SK-N-SH (cell line): ENCODE results near the gene RNF157. TPM values are rescaled to one million over a fixed set of nuclear protein-coding genes. Genes with fewer than 3 reads are reported as not detected.

ENCODE experiments used
- CTCF ChIA-PET: fragments of 300-600, 350-600 bp; formaldehyde crosslinking; extraction: SDS; loops from one replicate; lab custom pipeline; 2021; lab: Yijun Ruan, JAX
- POLR2A ChIA-PET: fragments of 350-600 bp; sonication (Branson Sonifier 250); formaldehyde crosslinking; extraction: SDS; loops from one replicate; lab custom pipeline; 2020; ENCODE audit warnings: antibody characterized with exemption, inconsistent platforms; lab: Yijun Ruan, JAX
- DNase-seq: peaks from one replicate; pipeline ENCODE4 v3.0.0; 2012
- H2AFZ ChIP-seq: fragments of 200-600 bp; sonication (generic); 2 replicates; pipeline ENCODE4 v1.8.1; 2016; ENCODE audit warnings: antibody characterized with exemption, mild to moderate bottlenecking, low read depth
- H3F3A ChIP-seq: fragments of 200-600 bp; sonication (generic); replicated peaks from 2 replicates; pipeline ENCODE3; 2016; ENCODE audit warnings: antibody characterized with exemption, mild to moderate bottlenecking; ENCODE audit not compliant: insufficient read depth
- H3K27ac ChIP-seq, 2 experiments: fragments of 200-500 bp in 1 of 2; fragments of 200-600 bp in 1 of 2; sonication (Bioruptor generic) in 1 of 2; sonication (generic), shearing (Covaris generic) in 1 of 2; 2 replicates each; pipeline versions ENCODE4 v1.5.1 to v1.6.1; 2014 to 2016; ENCODE audit warnings: low read depth in 2 of 2, inconsistent platforms in 1 of 2, low read length in 1 of 2, mild to moderate bottlenecking in 1 of 2, mixed read lengths in 1 of 2
- H3K27me3 ChIP-seq: fragments of 200-600 bp; sonication (generic), shearing (Covaris generic); 2 replicates; pipeline ENCODE4 v1.6.1; 2016; ENCODE audit warnings: mixed run types; ENCODE audit not compliant: insufficient read depth
- H3K36me3 ChIP-seq, 2 experiments: fragments of 200-500 bp in 1 of 2; fragments of 200-600 bp in 1 of 2; sonication (Bioruptor generic) in 1 of 2; sonication (generic) in 1 of 2; replicated peaks in 1 of 2; 2 replicates each; pipeline versions ENCODE3 to v1.5.1; 2014 to 2016; ENCODE audit warnings: low read length in 1 of 2, mild to moderate bottlenecking in 1 of 2; ENCODE audit not compliant: insufficient read depth in 2 of 2, control insufficient read depth in 1 of 2
- H3K4me1 ChIP-seq, 2 experiments: fragments of 200-500 bp in 1 of 2; fragments of 200-600 bp in 1 of 2; sonication (Bioruptor generic) in 1 of 2; sonication (generic), shearing (Covaris generic) in 1 of 2; 2 replicates each; pipeline versions ENCODE4 v1.5.1 to v1.6.1; 2014 to 2016; ENCODE audit warnings: low read depth in 1 of 2, low read length in 1 of 2, mixed run types in 1 of 2; ENCODE audit not compliant: insufficient read depth in 2 of 2, control insufficient read depth in 1 of 2
- H3K4me2 ChIP-seq: fragments of 200-600 bp; sonication (generic), shearing (Covaris generic); 2 replicates; pipeline ENCODE4 v1.6.1; 2017; ENCODE audit warnings: mixed run types
- H3K4me3 ChIP-seq, 2 experiments: fragments of 200-500 bp in 1 of 2; fragments of 200-600 bp in 1 of 2; sonication (Bioruptor generic) in 1 of 2; sonication (generic), shearing (Covaris generic) in 1 of 2; 2 replicates each; pipeline versions ENCODE4 v1.5.1 to v1.8.1; 2014 to 2016; ENCODE audit warnings: low read depth in 2 of 2, inconsistent platforms in 1 of 2, low read length in 1 of 2, mild to moderate bottlenecking in 1 of 2, mixed read lengths in 1 of 2, moderate library complexity in 1 of 2
- H3K79me2 ChIP-seq: fragments of 200-600 bp; sonication (generic); 2 replicates; pipeline ENCODE4 v1.8.1; 2017; ENCODE audit warnings: mild to moderate bottlenecking; ENCODE audit not compliant: insufficient read depth
- H3K9ac ChIP-seq: fragments of 200-600 bp; sonication (generic); 2 replicates; pipeline ENCODE4 v1.6.1; 2017; ENCODE audit warnings: mixed run types
- H3K9me2 ChIP-seq: fragments of 200-600 bp; sonication (generic); 2 replicates; pipeline ENCODE4 v1.6.1; 2017; ENCODE audit warnings: mixed run types
- H3K9me3 ChIP-seq: fragments of 200-600 bp; sonication (generic); 2 replicates; pipeline ENCODE4 v1.6.1; 2017; ENCODE audit warnings: mixed run types, mild to moderate bottlenecking, moderate library complexity
- H4K20me1 ChIP-seq: fragments of 200-600 bp; sonication (generic); 2 replicates; pipeline ENCODE4 v1.6.1; 2017; ENCODE audit warnings: mild to moderate bottlenecking, mixed run types; ENCODE audit not compliant: insufficient read depth
- EZH2phosphoT487 ChIP-seq: fragments of 200-600 bp; sonication (generic); IDR thresholded peaks from 2 replicates; pipeline ENCODE4 v1.6.1; 2017; ENCODE audit warnings: low read depth, mixed run types, mild to moderate bottlenecking, antibody characterized with exemption, moderate library complexity, borderline replicate concordance
- FOSL2 ChIP-seq: IDR thresholded peaks from 2 replicates; pipeline ENCODE4 v1.4.0; 2012; ENCODE audit warnings: low read depth, mild to moderate bottlenecking, moderate library complexity, borderline replicate concordance
- FOXM1 ChIP-seq: IDR thresholded peaks from 2 replicates; pipeline ENCODE4 v1.4.0; 2012; ENCODE audit warnings: low read depth, mild to moderate bottlenecking
- JUND ChIP-seq: IDR thresholded peaks from 2 replicates; pipeline ENCODE4 v1.4.0; 2012
- MEF2A ChIP-seq: IDR thresholded peaks from 2 replicates; pipeline ENCODE4 v1.4.0; 2012; ENCODE audit warnings: low read depth, borderline replicate concordance
- MXI1 ChIP-seq: IDR thresholded peaks from 2 replicates; pipeline ENCODE4 v1.6.1; 2012; ENCODE audit warnings: mild to moderate bottlenecking, low read depth, low read length, improper control_type of control experiment
- RAD21 ChIP-seq: IDR thresholded peaks from 2 replicates; pipeline ENCODE4 v1.6.1; 2012; ENCODE audit warnings: mild to moderate bottlenecking, low read length
- RFX5 ChIP-seq: IDR thresholded peaks from 2 replicates; pipeline ENCODE4 v1.6.1; 2012; ENCODE audit warnings: mild to moderate bottlenecking, improper control_type of control experiment, low read length
- SIN3A ChIP-seq: IDR thresholded peaks from 2 replicates; pipeline ENCODE4 v1.6.1; 2012; ENCODE audit warnings: low read depth, mild to moderate bottlenecking, low read length, moderate library complexity, borderline replicate concordance
- TAF1 ChIP-seq: IDR thresholded peaks from 2 replicates; pipeline ENCODE4 v1.6.1; 2012; ENCODE audit warnings: low read depth, mild to moderate bottlenecking, low read length, moderate library complexity, borderline replicate concordance
- TCF12 ChIP-seq: IDR thresholded peaks from 2 replicates; pipeline ENCODE4 v1.4.0; 2012
- TEAD4 ChIP-seq: IDR thresholded peaks from 2 replicates; pipeline ENCODE4 v1.4.0; 2012; ENCODE audit warnings: mild to moderate bottlenecking, borderline replicate concordance; ENCODE audit not compliant: insufficient read depth
- USF1 ChIP-seq: IDR thresholded peaks from 2 replicates; pipeline ENCODE4 v1.4.0; 2012; ENCODE audit warnings: low read depth, borderline replicate concordance
- WGBS: methylation state at CpG from one replicate; pipeline ENCODE4 v1.1.6; 2017; ENCODE audit warnings: low lambda C conversion rate; 5-methylcytosine and 5-hydroxymethylcytosine counted together
- polyA plus RNA-seq, 3 experiments: library from polyadenylated mRNA; depleted of rRNA; stranded (reverse); fragments of >200 nt; gene quantifications; 2 replicates each; pipeline ENCODE4 v1.2.3, GENCODE V29; 2012

The RNF157 gene
- polyA plus RNA-seq, 1 of the 3 experiments (the other 2 are of a cell fraction) = 5.2 TPM

GRCh38 chr17:76173474-76173873 is 66.8 kb downstream of the RNF157 start:
- Histone ChIP-seq H3K79me2 (no peaks in the 10 kb centered on the region), H3K27me3 (no peaks in the 10 kb centered on the region), H3K4me3 (no peak overlapping the region), H3F3A (peaks cover 4% of the 10 kb centered on the region), H3K9me3 (no peaks in the 10 kb centered on the region), H3K4me1 (peaks cover 0 to 3% of the 10 kb centered on the region in 2 experiments; a peak in 1 of 4 replicates), H3K36me3 (no peaks in the 10 kb centered on the region), H3K9ac (no peak overlapping the region), H4K20me1 (no peaks in the 10 kb centered on the region), H3K4me2 (no peak overlapping the region), H3K27ac (no peak overlapping the region), H2AFZ (no peak overlapping the region), H3K9me2 (no peaks in the 10 kb centered on the region)
- TF ChIP-seq TCF12 (no peak), RFX5 (no peak), FOSL2 (no peak), EZH2phosphoT487 (no peak), TEAD4 (no peak), MEF2A (no peak)
- POLR2A ChIA-PET = interaction anchor here (0.6 kb wide), 1 partner anchor 162 kb away, joined by 3 read pairs; no protein-coding TSS in a partner anchor
- no peak for DNase-seq
- CTCF ChIA-PET = interaction anchor here (1.2 to 6.6 kb wide), 8 partner anchors 7 to 235 kb away, joined by 3 to 64 read pairs (median 4); partner anchors contain the start of gene FOXJ1
- 93% methylated on average over 11 of the region's 11 CpGs for WGBS

GRCh38 chr17:76171706-76172105 is 68.6 kb downstream of the RNF157 start:
- no peak for DNase-seq
- Histone ChIP-seq H3K4me2 (no peak overlapping the region), H3K27me3 (no peaks in the 10 kb centered on the region), H3F3A (peaks cover 4% of the 10 kb centered on the region), H3K9ac (no peak overlapping the region), H3K79me2 (no peaks in the 10 kb centered on the region), H3K9me3 (no peaks in the 10 kb centered on the region), H3K4me1 (peaks cover 0 to 3% of the 10 kb centered on the region in 2 experiments; a peak in 1 of 4 replicates), H3K4me3 (no peak overlapping the region), H4K20me1 (no peaks in the 10 kb centered on the region), H2AFZ (no peak overlapping the region), H3K9me2 (no peaks in the 10 kb centered on the region), H3K36me3 (no peaks in the 10 kb centered on the region), H3K27ac (no peak overlapping the region)
- ChIA-PET POLR2A (no interaction called here), CTCF (interaction anchor here (0.8 to 6.6 kb wide), 3 partner anchors 9 to 108 kb away, joined by 3 to 64 read pairs (median 3); no protein-coding TSS in a partner anchor)
- WGBS = 90% methylated on average over 4 of the region's 4 CpGs
- TF ChIP-seq RAD21 (no peak), TAF1 (no peak), RFX5 (no peak), TCF12 (no peak), SIN3A (no peak), EZH2phosphoT487 (no peak), FOXM1 (no peak), USF1 (no peak), MXI1 (no peak), JUND (no peak)
